Measurements from ENCODE around the gene TTLL11. TPM values are rescaled to one million over a fixed set of nuclear protein-coding genes. Genes with fewer than 3 reads are reported as not detected.

The TTLL11 gene
- total and polyA plus RNA-seq, 2 experiments from 2014 or later, result 5.1 to 6.3 TPM

- peaks cover 6% of the 10 kb centered on the region for H3K4me1 ChIP-seq (ENCODE audit: insufficient read depth)
- no peak overlapping the region for H3K4me2 ChIP-seq (ENCODE audit: unreplicated experiment)
- 95% methylated on average over 23 of the region's 23 CpGs for WGBS, 2 experiments (ENCODE audit: low coverage in 1 of 2, low lambda C conversion rate in 2 of 2, missing lambda C conversion rate in 2 of 2)
- no peaks in the 10 kb centered on the region for H4K20me1 ChIP-seq (ENCODE audit: insufficient read depth)
- no peak for DNase-seq
- no peak overlapping the region for H3K9ac ChIP-seq
- no peaks in the 10 kb centered on the region for H3K36me3 ChIP-seq (ENCODE audit: low read depth)
- H3K9me3 ChIP-seq (ENCODE audit: low read depth), result no peaks in the 10 kb centered on the region
- H3K9me2 ChIP-seq (ENCODE audit: insufficient read depth), result no peaks in the 10 kb centered on the region
- H3F3A ChIP-seq (ENCODE audit: insufficient read depth), result no peaks in the 10 kb centered on the region
- H3K27me3 ChIP-seq (replicated peaks; ENCODE audit: insufficient read depth), result no peaks in the 10 kb centered on the region
- no peak overlapping the region for H3K27ac ChIP-seq
- no peak overlapping the region for H3K4me3 ChIP-seq
- TF ChIP-seq EZH2phosphoT487 (IDR thresholded peaks at IDR 0.05; ENCODE audit: insufficient read depth, low read depth) (no peak), EZH2 (IDR thresholded peaks at IDR 0.05; ENCODE audit: insufficient read depth, poor library complexity, severe bottlenecking) (no peak)
- H2AFZ ChIP-seq, result no peak overlapping the region
- no peaks in the 10 kb centered on the region for H3K79me2 ChIP-seq (ENCODE audit: insufficient read depth)
- in situ Hi-C loops (cut with MboI), result no loop called here
Observed at GRCh38 chr9:121776001-121776738, 316.9 kb downstream of the TTLL11 start.

GRCh38 chr9:121774715-121775613 is 318.1 kb downstream of the TTLL11 start:
- 96 to 97% methylated on average over 26 of the region's 26 CpGs for WGBS, 2 experiments (ENCODE audit: low coverage in 1 of 2, low lambda C conversion rate in 2 of 2, missing lambda C conversion rate in 2 of 2)
- no peaks in the 10 kb centered on the region for H3K27me3 ChIP-seq (replicated peaks; ENCODE audit: insufficient read depth)
- H3K4me2 ChIP-seq (ENCODE audit: unreplicated experiment), result no peak overlapping the region
- no peaks in the 10 kb centered on the region for H4K20me1 ChIP-seq (ENCODE audit: insufficient read depth)
- no peak for DNase-seq
- H2AFZ ChIP-seq, result no peak overlapping the region
- H3K9me2 ChIP-seq (ENCODE audit: insufficient read depth), result no peaks in the 10 kb centered on the region
- H3K9me3 ChIP-seq (ENCODE audit: low read depth), result no peaks in the 10 kb centered on the region
- no peak overlapping the region for H3K9ac ChIP-seq
- H3K27ac ChIP-seq, result no peak overlapping the region
- no peak overlapping the region for H3K4me3 ChIP-seq
- peaks cover 14% of the 10 kb centered on the region for H3K4me1 ChIP-seq (ENCODE audit: insufficient read depth)
- in situ Hi-C loops (cut with MboI), result no loop called here
- H3F3A ChIP-seq (ENCODE audit: insufficient read depth), result no peaks in the 10 kb centered on the region
- no peaks in the 10 kb centered on the region for H3K36me3 ChIP-seq (ENCODE audit: low read depth)
- TF ChIP-seq EZH2phosphoT487 (IDR thresholded peaks at IDR 0.05; ENCODE audit: insufficient read depth, low read depth) (no peak), EZH2 (IDR thresholded peaks at IDR 0.05; ENCODE audit: insufficient read depth, poor library complexity, severe bottlenecking) (no peak)
- H3K79me2 ChIP-seq (ENCODE audit: insufficient read depth), result no peaks in the 10 kb centered on the region

- Histone ChIP-seq H3K4me3 (no peak overlapping the region), H3K9me2 (ENCODE audit: insufficient read depth) (no peaks in the 10 kb centered on the region), H3K36me3 (ENCODE audit: low read depth) (peaks cover 6% of the 10 kb centered on the region), H4K20me1 (ENCODE audit: insufficient read depth) (no peaks in the 10 kb centered on the region), H3K27ac (no peak overlapping the region), H3F3A (ENCODE audit: insufficient read depth) (no peaks in the 10 kb centered on the region), H2AFZ (no peak overlapping the region), H3K9ac (no peak overlapping the region), H3K9me3 (ENCODE audit: low read depth) (no peaks in the 10 kb centered on the region), H3K79me2 (ENCODE audit: insufficient read depth) (no peaks in the 10 kb centered on the region), H3K27me3 (replicated peaks; ENCODE audit: insufficient read depth) (no peaks in the 10 kb centered on the region), H3K4me2 (ENCODE audit: unreplicated experiment) (no peak overlapping the region), H3K4me1 (ENCODE audit: insufficient read depth) (peaks cover 14% of the 10 kb centered on the region)
- in situ Hi-C loops (cut with MboI), result no loop called here
- TF ChIP-seq EZH2 (IDR thresholded peaks at IDR 0.05; ENCODE audit: insufficient read depth, poor library complexity, severe bottlenecking) (no peak), EZH2phosphoT487 (IDR thresholded peaks at IDR 0.05; ENCODE audit: insufficient read depth, low read depth) (no peak)
- WGBS, 2 experiments (ENCODE audit: low coverage in 1 of 2, low lambda C conversion rate in 2 of 2, missing lambda C conversion rate in 2 of 2), result 94 to 97% methylated on average over 16 to 19 of the region's 19 CpGs
- no peak for DNase-seq
Observed at GRCh38 chr9:121773954-121774714, 319.0 kb downstream of the TTLL11 start.

- Histone ChIP-seq H3K27me3 (replicated peaks; ENCODE audit: insufficient read depth) (no peaks in the 10 kb centered on the region), H3K27ac (no peak overlapping the region), H4K20me1 (ENCODE audit: insufficient read depth) (no peaks in the 10 kb centered on the region), H3K79me2 (ENCODE audit: insufficient read depth) (no peaks in the 10 kb centered on the region), H3K36me3 (ENCODE audit: low read depth) (peaks cover 11% of the 10 kb centered on the region), H3K4me2 (ENCODE audit: unreplicated experiment) (no peak overlapping the region), H3K4me3 (no peak overlapping the region), H3K4me1 (ENCODE audit: insufficient read depth) (peaks cover 14% of the 10 kb centered on the region), H3K9ac (no peak overlapping the region), H3F3A (ENCODE audit: insufficient read depth) (no peaks in the 10 kb centered on the region), H3K9me3 (ENCODE audit: low read depth) (no peaks in the 10 kb centered on the region), H2AFZ (no peak overlapping the region), H3K9me2 (ENCODE audit: insufficient read depth) (no peaks in the 10 kb centered on the region)
- in situ Hi-C loops (cut with MboI), result no loop called here
- WGBS, 2 experiments (ENCODE audit: low coverage in 1 of 2, low lambda C conversion rate in 2 of 2, missing lambda C conversion rate in 2 of 2), result 94 to 95% methylated on average over 13 to 18 of the region's 18 CpGs
- TF ChIP-seq EZH2phosphoT487 (IDR thresholded peaks at IDR 0.05; ENCODE audit: insufficient read depth, low read depth) (no peak), EZH2 (IDR thresholded peaks at IDR 0.05; ENCODE audit: insufficient read depth, poor library complexity, severe bottlenecking) (no peak)
- DNase-seq, result no peak
Observed at GRCh38 chr9:121773286-121773953, 319.7 kb downstream of the TTLL11 start.
